ENCODE results near the gene GJD2. TPM values are rescaled to one million over a fixed set of nuclear protein-coding genes. Genes with fewer than 3 reads are reported as not detected.

GJD2 gene
- total RNA-seq, 4 donors from 2014 or later, result not detected

GRCh38 chr15:34721802-34722438 is 32.9 kb downstream of the GJD2 start:
- no peaks in the 10 kb centered on the region for H3K9me3 ChIP-seq
- intact Hi-C loops (cut with DNase I), result no loop called here
- H3K27me3 ChIP-seq, result peaks cover 0 to 30% (median 0%) of the 10 kb centered on the region in 4 donors
- peak overlapping the region in 3 of 4 donors; percentile 48 to 73 (median 66) for H3K27ac ChIP-seq
- H3K4me3 ChIP-seq, result peak overlapping the region in 3 of 4 donors; percentile 2 to 39 (median 10)
- no peak for DNase-seq
- H3K36me3 ChIP-seq, result no peaks in the 10 kb centered on the region
- WGBS, 2 donors, result 8% methylated on average over 17 of the region's 30 CpGs
- no peak for TF ChIP-seq POLR2A (IDR thresholded peaks at IDR 0.05)
- TF ChIP-seq, protein P1, sequence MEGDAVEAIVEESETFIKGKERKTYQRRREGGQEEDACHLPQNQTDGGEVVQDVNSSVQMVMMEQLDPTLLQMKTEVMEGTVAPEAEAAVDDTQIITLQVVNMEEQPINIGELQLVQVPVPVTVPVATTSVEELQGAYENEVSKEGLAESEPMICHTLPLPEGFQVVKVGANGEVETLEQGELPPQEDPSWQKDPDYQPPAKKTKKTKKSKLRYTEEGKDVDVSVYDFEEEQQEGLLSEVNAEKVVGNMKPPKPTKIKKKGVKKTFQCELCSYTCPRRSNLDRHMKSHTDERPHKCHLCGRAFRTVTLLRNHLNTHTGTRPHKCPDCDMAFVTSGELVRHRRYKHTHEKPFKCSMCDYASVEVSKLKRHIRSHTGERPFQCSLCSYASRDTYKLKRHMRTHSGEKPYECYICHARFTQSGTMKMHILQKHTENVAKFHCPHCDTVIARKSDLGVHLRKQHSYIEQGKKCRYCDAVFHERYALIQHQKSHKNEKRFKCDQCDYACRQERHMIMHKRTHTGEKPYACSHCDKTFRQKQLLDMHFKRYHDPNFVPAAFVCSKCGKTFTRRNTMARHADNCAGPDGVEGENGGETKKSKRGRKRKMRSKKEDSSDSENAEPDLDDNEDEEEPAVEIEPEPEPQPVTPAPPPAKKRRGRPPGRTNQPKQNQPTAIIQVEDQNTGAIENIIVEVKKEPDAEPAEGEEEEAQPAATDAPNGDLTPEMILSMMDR (IDR thresholded peaks at IDR 0.05), result no peak
- peaks cover 0 to 16% (median 0%) of the 10 kb centered on the region in 3 donors for H3K4me1 ChIP-seq

DNA sequence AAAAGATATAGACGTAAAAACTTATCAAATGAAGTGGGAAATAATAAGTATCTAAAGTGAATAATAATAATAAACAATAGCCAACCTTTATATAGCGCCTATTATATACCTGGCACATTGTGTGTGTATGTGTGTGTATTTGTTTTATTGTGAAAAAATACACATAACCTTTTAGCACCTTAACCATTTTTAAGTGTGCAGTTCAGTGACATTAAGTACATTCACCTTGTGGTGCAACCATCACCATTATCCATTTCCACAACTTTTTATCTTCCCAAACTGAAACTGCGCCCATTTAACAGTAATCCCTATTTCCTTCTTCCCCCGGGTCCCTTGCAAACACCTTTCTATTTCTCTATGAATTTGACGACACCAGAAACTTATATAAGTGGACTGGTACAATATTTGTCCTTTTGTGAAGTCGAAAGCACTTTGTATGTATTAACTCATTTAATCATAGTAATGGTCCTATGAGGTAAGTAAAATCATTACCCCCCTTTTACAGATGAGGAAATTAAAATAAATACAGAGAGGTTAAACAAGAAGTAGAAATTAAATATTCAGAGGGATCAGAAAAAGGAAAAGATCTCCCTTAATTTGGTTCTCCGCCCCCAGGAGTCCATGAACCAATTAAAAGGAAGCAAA is 33.5 kb downstream of the GJD2 start:
- no peaks in the 10 kb centered on the region for H3K9me3 ChIP-seq
- H3K36me3 ChIP-seq, result no peaks in the 10 kb centered on the region
- H3K27ac ChIP-seq, result no peak overlapping the region
- WGBS, 2 donors, result 60 to 68% methylated on average over 7 of the region's 7 CpGs
- peak overlapping the region in 2 of 4 donors; percentile 10 to 39 for H3K4me3 ChIP-seq
- no peak for TF ChIP-seq POLR2A (IDR thresholded peaks at IDR 0.05)
- TF ChIP-seq, protein P1 (IDR thresholded peaks at IDR 0.05), result no peak
- peaks cover 0 to 30% (median 0%) of the 10 kb centered on the region in 4 donors for H3K27me3 ChIP-seq
- intact Hi-C loops (cut with DNase I), result no loop called here
- peaks cover 0 to 16% (median 0%) of the 10 kb centered on the region in 3 donors for H3K4me1 ChIP-seq
- DNase-seq, result no peak

GRCh38 chr15:34719695-34720094 is 35.1 kb downstream of the GJD2 start:
- TF ChIP-seq, protein P1 (IDR thresholded peaks at IDR 0.05), result no peak
- no peak for TF ChIP-seq POLR2A (IDR thresholded peaks at IDR 0.05)
- no peaks in the 10 kb centered on the region for H3K9me3 ChIP-seq
- H3K4me1 ChIP-seq, result peaks cover 0 to 16% (median 0%) of the 10 kb centered on the region in 3 donors
- no peak for DNase-seq
- no peaks in the 10 kb centered on the region for H3K36me3 ChIP-seq
- H3K27me3 ChIP-seq, result peaks cover 0 to 32% (median 0%) of the 10 kb centered on the region in 4 donors
- intact Hi-C loops (cut with DNase I), result no loop called here
- H3K27ac ChIP-seq, result no peak overlapping the region
- no peak overlapping the region for H3K4me3 ChIP-seq
- WGBS, 2 donors, result 38 to 78% methylated on average over 2 of the region's 2 CpGs

DNA sequence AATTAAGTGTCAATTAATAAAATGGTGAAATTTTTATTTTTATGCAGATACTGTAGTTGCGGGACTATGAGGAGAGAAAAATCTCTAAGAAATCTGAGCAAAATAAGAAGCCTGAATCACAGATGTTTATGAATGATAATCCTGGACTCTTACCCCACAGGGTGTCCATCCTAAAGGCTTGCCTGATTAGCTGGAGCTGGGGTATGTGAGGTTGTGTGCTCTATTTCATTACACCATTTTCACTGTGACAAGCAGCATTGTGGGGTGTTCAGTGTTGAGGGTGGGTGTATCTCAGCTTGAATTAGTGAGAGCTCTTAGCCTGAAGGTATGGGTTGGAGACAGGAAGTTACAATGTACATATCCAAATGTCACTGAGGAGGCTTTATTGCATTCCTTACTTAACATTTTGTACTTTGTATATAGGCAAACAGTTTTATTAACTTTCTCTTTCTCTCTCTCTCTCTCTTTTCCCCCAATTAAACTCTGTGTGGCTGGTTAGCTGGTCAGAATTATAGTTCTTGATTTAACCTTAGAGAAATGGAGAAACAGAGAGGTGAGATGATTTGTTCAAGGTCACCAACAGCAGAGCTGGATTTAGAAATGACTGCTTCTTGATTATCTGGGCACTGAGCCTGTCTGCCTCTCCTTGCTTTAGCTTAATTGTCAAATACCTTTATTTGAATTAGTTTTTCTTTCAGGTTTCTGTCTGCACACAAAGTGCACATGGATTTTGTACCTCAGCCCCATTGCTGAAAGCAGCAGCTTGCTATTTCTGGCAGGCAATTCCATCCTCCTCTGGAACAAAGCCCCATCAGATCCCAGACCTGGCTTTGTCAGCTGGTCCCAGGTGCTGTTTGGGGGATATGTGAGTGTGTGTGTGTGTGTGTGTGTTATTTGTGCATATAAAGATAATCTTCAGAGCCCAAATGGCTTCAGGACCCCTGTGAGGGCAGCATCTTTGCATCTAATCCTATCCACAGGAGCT is 35.8 kb downstream of the GJD2 start:
- Histone ChIP-seq H3K9me3 (no peaks in the 10 kb centered on the region), H3K27me3 (peaks cover 0 to 40% (median 0%) of the 10 kb centered on the region in 4 donors), H3K27ac (no peak overlapping the region), H3K4me1 (peaks cover 0 to 16% (median 0%) of the 10 kb centered on the region in 3 donors), H3K4me3 (no peak overlapping the region), H3K36me3 (no peaks in the 10 kb centered on the region)
- TF ChIP-seq, protein P1 (IDR thresholded peaks at IDR 0.05), result no peak
- no peak for TF ChIP-seq POLR2A (IDR thresholded peaks at IDR 0.05)
- no peak for DNase-seq
- intact Hi-C loops (cut with DNase I), result no loop called here
- WGBS, 2 donors, result 84 to 93% methylated on average over 1 of the region's 1 CpG
